A549 (cell line): ENCODE measurements around the gene RNF14. TPM values are rescaled to one million over a fixed set of nuclear protein-coding genes. Genes with fewer than 3 reads are reported as not detected.

Source experiments
- ATAC-seq, 2 experiments: fragments of 200-7000 bp in 1 of 2; fragments of >200 bp in 1 of 2; cut with Nextera tagmentation in 1 of 2; cut with Tn5 transposase in 1 of 2; 3 replicates each; pipeline versions ENCODE4 v1.8.0 to v1.9.1; 2018 to 2020; ENCODE audit warnings: mild to moderate bottlenecking in 1 of 2, moderate library complexity in 1 of 2
- CTCF ChIA-PET: fragments of 300-600 bp; sonication (Branson Sonifier 250); formaldehyde crosslinking; extraction: SDS; loops from one replicate; lab custom pipeline; 2021; ENCODE audit warnings: antibody characterized with exemption, inconsistent platforms; lab: Yijun Ruan, JAX
- POLR2A ChIA-PET: fragments of 350-600 bp; formaldehyde crosslinking; extraction: SDS; loops from one replicate; lab custom pipeline; 2021; ENCODE audit warnings: antibody characterized with exemption, inconsistent platforms; lab: Yijun Ruan, JAX
- DNase-seq, 2 experiments: peaks; one replicate each; pipeline versions ENCODE4 v3.0.0 to v3.0.0-alpha.2; 2011 to 2016; ENCODE audit warnings: low read depth in 1 of 2, low spot score in 1 of 2
- FAIRE-seq: peaks from 2 replicates; lab custom pipeline; 2011; peaks lifted over from hg19 to GRCh38; lab: Jason Lieb, UNC
- H3K27ac ChIP-seq, 2 experiments: fragments of >200 bp; sonication (Bioruptor Twin); formaldehyde crosslinking; 3 replicates each; pipeline ENCODE4 v1.5.1; 2016 to 2017
- H3K4me1 ChIP-seq: fragments of >200 bp; sonication (Bioruptor Twin); formaldehyde crosslinking; 3 replicates; pipeline ENCODE4 v1.6.1; 2016
- H3K4me2 ChIP-seq: fragments of >200 bp; sonication (Bioruptor Twin); formaldehyde crosslinking; 3 replicates; pipeline ENCODE4 v1.6.1; 2016
- H3K4me3 ChIP-seq: fragments of >200 bp; sonication (Bioruptor Twin); formaldehyde crosslinking; 3 replicates; pipeline ENCODE4 v1.5.1; 2016
- H3K9me3 ChIP-seq: fragments of >200 bp; sonication (Bioruptor Twin); formaldehyde crosslinking; 3 replicates; pipeline ENCODE4 v1.6.1; 2016
- ATOH8 ChIP-seq: fragments of 250-450 bp; sonication (Bioruptor Pico); IDR thresholded peaks from 2 replicates; pipeline ENCODE4 v1.5.0; 2020; ENCODE audit warnings: low read depth, mild to moderate bottlenecking, moderate library complexity
- BHLHE40 ChIP-seq: IDR thresholded peaks from 2 replicates; pipeline ENCODE4 v1.6.1; 2012; ENCODE audit warnings: low read depth, low read length, inconsistent platforms
- CBX8 ChIP-seq: fragments of 200-600 bp; sonication (generic); IDR thresholded peaks from 2 replicates; pipeline ENCODE4 v1.6.1; 2016
- CEBPB ChIP-seq, 2 experiments: fragments of >200 bp in 1 of 2; sonication (Bioruptor Twin) in 1 of 2; formaldehyde crosslinking in 1 of 2; IDR thresholded peaks; 2 replicates each; pipeline ENCODE4 v1.6.1; 2012 to 2016
- CTCF ChIP-seq: fragments of >200 bp; sonication (Bioruptor Twin); formaldehyde crosslinking; IDR thresholded peaks from 3 replicates; pipeline ENCODE4 v1.5.1; 2016
- EHMT2 ChIP-seq: fragments of 200-600 bp; sonication (generic); IDR thresholded peaks from 2 replicates; pipeline ENCODE4 v1.6.1; 2016; ENCODE audit warnings: antibody characterized with exemption, low read depth, mild to moderate bottlenecking, moderate library complexity
- ELK1 ChIP-seq: fragments of 150-350 bp; IDR thresholded peaks from 2 replicates; pipeline ENCODE4 v1.6.1; 2014; ENCODE audit warnings: low read depth, mild to moderate bottlenecking, low read length
- EP300 ChIP-seq, 2 experiments: fragments of >200 bp; sonication (Bioruptor Twin); formaldehyde crosslinking; IDR thresholded peaks; 2 replicates in 1 of 2; 3 replicates in 1 of 2; pipeline ENCODE4 v1.6.1; 2016 to 2017
- HDAC2 ChIP-seq: fragments of 200-600 bp; sonication (generic); IDR thresholded peaks from 2 replicates; pipeline ENCODE4 v1.6.1; 2016
- HEYL ChIP-seq: fragments of 250-450 bp; sonication (Bioruptor Pico); IDR thresholded peaks from 2 replicates; pipeline ENCODE4 v1.8.0; 2021; ENCODE audit warnings: mild to moderate bottlenecking, moderate library complexity
- HMGXB4 ChIP-seq: fragments of 250-450 bp; sonication (Bioruptor Pico); IDR thresholded peaks from 2 replicates; pipeline ENCODE4 v1.5.0; 2021; ENCODE audit warnings: mild to moderate bottlenecking, moderate library complexity, borderline replicate concordance
- HOXB13 ChIP-seq: fragments of 250-450 bp; sonication (Bioruptor Pico); IDR thresholded peaks from 2 replicates; pipeline ENCODE4 v1.5.0; 2020; ENCODE audit warnings: low read depth, mild to moderate bottlenecking, moderate library complexity
- JUNB ChIP-seq: fragments of >200 bp; sonication (Bioruptor Twin); formaldehyde crosslinking; IDR thresholded peaks from 2 replicates; pipeline ENCODE4 v1.6.1; 2016
- KDM1A ChIP-seq: fragments of 200-600 bp; sonication (generic); IDR thresholded peaks from 2 replicates; pipeline ENCODE4 v1.6.1; 2016; ENCODE audit warnings: low read depth, mild to moderate bottlenecking
- KDM5A ChIP-seq: fragments of 200-600 bp; sonication (generic); IDR thresholded peaks from 2 replicates; pipeline ENCODE4 v1.6.1; 2016; ENCODE audit warnings: antibody characterized with exemption, mild to moderate bottlenecking
- MAFK ChIP-seq: fragments of 450-650 bp; IDR thresholded peaks from 2 replicates; pipeline ENCODE4 v1.6.1; 2014; ENCODE audit not compliant: partially characterized antibody
- NFE2L2 ChIP-seq: fragments of 150-350 bp; conservative IDR thresholded peaks from 2 replicates; pipeline ENCODE4 v1.6.1; 2014; ENCODE audit warnings: low read length
- POLR2A ChIP-seq: IDR thresholded peaks from 2 replicates; pipeline ENCODE4 v1.6.1; 2012; ENCODE audit warnings: mild to moderate bottlenecking, low read length
- RCOR1 ChIP-seq: fragments of 150-350 bp; IDR thresholded peaks from 2 replicates; pipeline ENCODE4 v1.6.1; 2014; ENCODE audit warnings: antibody characterized with exemption, low read length, low read depth
- REST ChIP-seq: fragments of 200-600 bp; sonication (generic); IDR thresholded peaks from 2 replicates; pipeline ENCODE4 v1.6.1; 2016; ENCODE audit warnings: antibody characterized with exemption, mild to moderate bottlenecking, moderate library complexity
- SMC3 ChIP-seq: fragments of >200 bp; sonication (Bioruptor Twin); formaldehyde crosslinking; IDR thresholded peaks from 3 replicates; pipeline ENCODE4 v1.6.1; 2018; ENCODE audit warnings: inconsistent platforms
- SREBF2 ChIP-seq: fragments of 450-650 bp; IDR thresholded peaks from 2 replicates; pipeline ENCODE4 v1.6.1; 2014; ENCODE audit warnings: mild to moderate bottlenecking, moderate library complexity
- TP53 ChIP-seq: fragments of 250-450 bp; sonication (Bioruptor Pico); IDR thresholded peaks from 2 replicates; pipeline ENCODE4 v1.5.0; 2021; ENCODE audit warnings: mild to moderate bottlenecking, moderate library complexity
- USF2 ChIP-seq: fragments of 450-650 bp; IDR thresholded peaks from 2 replicates; pipeline ENCODE4 v1.6.1; 2014; ENCODE audit warnings: antibody characterized with exemption
- ZC3H11A ChIP-seq: fragments of 450-650 bp; IDR thresholded peaks from 2 replicates; pipeline ENCODE4 v1.6.1; 2014; ENCODE audit warnings: antibody characterized with exemption, mild to moderate bottlenecking
- ZFP36 ChIP-seq: fragments of 450-650 bp; IDR thresholded peaks from 2 replicates; pipeline ENCODE4 v1.6.1; 2014; ENCODE audit warnings: borderline replicate concordance; ENCODE audit not compliant: partially characterized antibody
- ZSCAN20 ChIP-seq: fragments of 250-450 bp; sonication (Bioruptor Pico); IDR thresholded peaks from 2 replicates; pipeline ENCODE4 v1.8.0; 2022; ENCODE audit warnings: mild to moderate bottlenecking, moderate library complexity
- WGBS: methylation state at CpG from one replicate; pipeline ENCODE4 v1.1.6; 2017; ENCODE audit errors: missing lambda C conversion rate; 5-methylcytosine and 5-hydroxymethylcytosine counted together
- polyA plus RNA-seq, 4 experiments: library from polyadenylated mRNA; depleted of rRNA in 3 of 4; stranded (reverse); fragments of >200 nt; fragmentation: RNase III in 1 of 4; extraction: RNeasy Plus Mini Kit Qiagen cat#74134 plus additional on column Dnase treatment in 1 of 4; gene quantifications; 2 replicates in 3 of 4; 3 replicates in 1 of 4; pipeline ENCODE4 v1.2.3, GENCODE V29; 2011 to 2017

Gene RNF14
- polyA plus RNA-seq, 2 of the 4 experiments (the other 2 are of a cell fraction): 43.2 to 47.4 TPM

- POLR2A ChIA-PET: no interaction called here
- CTCF ChIA-PET: interaction anchor here (0.6 to 2.1 kb wide), 3 partner anchors 27 to 820 kb away, joined by 3 to 6 read pairs (median 3); no protein-coding TSS in a partner anchor
- FAIRE-seq (no peak), DNase-seq (no peak)
- Histone ChIP-seq H3K9me3 (peaks cover 4% of the 10 kb centered on the region; the same call in 2 of the 3 replicates), H3K4me1 (peaks cover 18% of the 10 kb centered on the region), H3K4me2 (no peak overlapping the region), H3K4me3 (no peak overlapping the region)
- 17% methylated on average over 1 of the region's 1 CpG for WGBS
- TF ChIP-seq KDM5A (no peak), SMC3 (no peak), CTCF (no peak), HEYL (CRISPR knock-in tag) (no peak), REST (no peak), CEBPB (IDR thresholded peaks at IDR 0.05) (no peak), ZFP36 (no peak), SREBF2 (no peak), HMGXB4 (no peak), ZSCAN20 (CRISPR knock-in tag) (no peak), JUNB (no peak), POLR2A (no peak)
- TF ChIP-seq, all 56 proteins: peak for 0
- H3K27ac ChIP-seq: no peak overlapping the region
- ATAC-seq: no peak
Measured at GRCh38 chr5:142020122-142020659, 51.3 kb downstream of the RNF14 start.

GRCh38 chr5:142023836-142024235, 54.9 kb downstream of the RNF14 start:
- Histone ChIP-seq H3K4me2 (no peak overlapping the region; the same call in 2 of the 3 replicates), H3K4me3 (no peak overlapping the region), H3K4me1 (peaks cover 4% of the 10 kb centered on the region; the same call in 1 of the 3 replicates), H3K27ac (no peak overlapping the region), H3K9me3 (peaks cover 4% of the 10 kb centered on the region; the same call in 2 of the 3 replicates)
- DNase-seq: no peak
- no peak for TF ChIP-seq HEYL (CRISPR knock-in tag)
- TF ChIP-seq ELK1: no peak
- no peak for TF ChIP-seq NFE2L2
- no peak for TF ChIP-seq ZFP36
- TF ChIP-seq MAFK: no peak
- TF ChIP-seq HOXB13 (CRISPR knock-in tag): no peak
- no peak for TF ChIP-seq ATOH8
- no peak for TF ChIP-seq RCOR1
- no peak for TF ChIP-seq EP300 (IDR thresholded peaks at IDR 0.05)
- TF ChIP-seq ZC3H11A: no peak
- no peak for TF ChIP-seq KDM1A
- no peak for TF ChIP-seq USF2
- TF ChIP-seq BHLHE40: no peak
- no peak for TF ChIP-seq EHMT2
- TF ChIP-seq HDAC2: no peak
- TF ChIP-seq SMC3: no peak
- no peak for TF ChIP-seq CBX8
- TF ChIP-seq TP53 (CRISPR knock-in tag): no peak
- ChIA-PET POLR2A (no interaction called here), CTCF (interaction anchor here (0.7 to 2.2 kb wide), 4 partner anchors 8 to 47 kb away, joined by 3 to 17 read pairs (median 5); partner anchors contain the start of gene GNPDA1)
- WGBS: 67% methylated on average over 6 of the region's 6 CpGs
- FAIRE-seq: no peak
- no peak for ATAC-seq
